Neuronal stem cell (in vitro differentiated cells): ENCODE measurements around the gene HIF1A.
"Not testable (repeated sequence)": the region's sequence is repeated elsewhere in the genome, so short reads cannot be mapped to it uniquely, and the experiment has no call there.

Source experiments
- DNase-seq: peaks from one replicate; pipeline ENCODE4 v3.0.0-alpha.2; 2013; ENCODE audit warnings: low spot score
- H2AFZ ChIP-seq: one replicate; pipeline ENCODE4 v1.6.1; 2013; ENCODE audit warnings: mild to moderate bottlenecking, low read length, inconsistent platforms
- H2AK5ac ChIP-seq: 2 replicates; pipeline ENCODE4 v1.6.1; 2013; ENCODE audit warnings: low read depth, mild to moderate bottlenecking, inconsistent platforms, low read length, moderate library complexity, mixed read lengths
- H2BK120ac ChIP-seq: 2 replicates; pipeline ENCODE4 v1.6.1; 2013; ENCODE audit warnings: low read depth, mild to moderate bottlenecking, inconsistent platforms, low read length, moderate library complexity, mixed read lengths
- H2BK12ac ChIP-seq: one replicate; pipeline ENCODE4 v1.6.1; 2013; ENCODE audit warnings: low read length, inconsistent platforms
- H2BK15ac ChIP-seq: 2 replicates; pipeline ENCODE4 v1.6.1; 2013; ENCODE audit warnings: mild to moderate bottlenecking, low read length, inconsistent platforms, mixed read lengths
- H2BK5ac ChIP-seq: one replicate; pipeline ENCODE4 v1.6.1; 2013; ENCODE audit warnings: inconsistent platforms, mild to moderate bottlenecking, low read length, moderate library complexity
- H3K14ac ChIP-seq: one replicate; pipeline ENCODE4 v1.6.1; 2013; ENCODE audit warnings: low read length, inconsistent platforms
- H3K18ac ChIP-seq: 2 replicates; pipeline ENCODE4 v1.6.1; 2013; ENCODE audit warnings: low read length, inconsistent platforms
- H3K23ac ChIP-seq: 2 replicates; pipeline ENCODE4 v1.6.1; 2013; ENCODE audit warnings: low read depth, mild to moderate bottlenecking, mixed read lengths, low read length, inconsistent platforms; ENCODE audit not compliant: poor library complexity
- H3K27ac ChIP-seq: replicated peaks from 3 replicates; pipeline ENCODE4 v1.5.1; 2013; ENCODE audit warnings: low read length, inconsistent platforms
- H3K27me3 ChIP-seq, 3 experiments: 2 replicates each; pipeline ENCODE4 v1.6.1; 2013; ENCODE audit warnings: low read length in 3 of 3, mild to moderate bottlenecking in 2 of 3, inconsistent platforms in 1 of 3, low read depth in 1 of 3, mixed read lengths in 1 of 3, moderate library complexity in 1 of 3; ENCODE audit not compliant: control insufficient read depth in 3 of 3, insufficient read depth in 3 of 3
- H3K36me3 ChIP-seq, 2 donors: replicated peaks in 1 of 2; 2 replicates each; pipeline ENCODE4 v1.6.1; 2013; ENCODE audit warnings: low read length in 2 of 2; ENCODE audit not compliant: control insufficient read depth in 2 of 2, insufficient read depth in 2 of 2
- H3K4ac ChIP-seq: 2 replicates; pipeline ENCODE4 v1.6.1; 2013; ENCODE audit warnings: inconsistent platforms, mild to moderate bottlenecking, low read length, moderate library complexity
- H3K4me1 ChIP-seq, 2 donors: 1 replicate in 1 of 2; 2 replicates in 1 of 2; pipeline ENCODE4 v1.6.1; 2013; ENCODE audit warnings: low read length in 2 of 2, low read depth in 1 of 2; ENCODE audit not compliant: control insufficient read depth in 2 of 2, insufficient read depth in 1 of 2
- H3K4me2 ChIP-seq: one replicate; pipeline ENCODE4 v1.6.1; 2013; ENCODE audit warnings: mild to moderate bottlenecking, low read length, inconsistent platforms; ENCODE audit not compliant: insufficient read depth, poor library complexity, severe bottlenecking
- H3K4me3 ChIP-seq, 2 donors: 2 replicates each; pipeline ENCODE4 v1.5.1; 2013; ENCODE audit warnings: low read length in 2 of 2, mild to moderate bottlenecking in 2 of 2, inconsistent platforms in 1 of 2, moderate library complexity in 1 of 2
- H3K79me1 ChIP-seq: one replicate; pipeline ENCODE4 v1.6.1; 2013; ENCODE audit warnings: low read depth, mild to moderate bottlenecking, inconsistent platforms, low read length, moderate library complexity
- H3K9ac ChIP-seq: one replicate; pipeline ENCODE4 v1.6.1; 2013; ENCODE audit warnings: mild to moderate bottlenecking, low read depth, low read length, inconsistent platforms; ENCODE audit not compliant: poor library complexity
- H3K9me3 ChIP-seq, 2 donors: replicated peaks in 1 of 2; 2 replicates each; pipeline versions ENCODE3 to v1.6.1; 2013; ENCODE audit warnings: low read length in 2 of 2, mild to moderate bottlenecking in 2 of 2, inconsistent platforms in 1 of 2, low read depth in 1 of 2, mixed read lengths in 1 of 2, moderate library complexity in 1 of 2; ENCODE audit not compliant: control insufficient read depth in 2 of 2, insufficient read depth in 1 of 2
- H4K8ac ChIP-seq: one replicate; pipeline ENCODE4 v1.6.1; 2013; ENCODE audit warnings: low read depth, mild to moderate bottlenecking, inconsistent platforms, low read length, moderate library complexity
- H4K91ac ChIP-seq: one replicate; pipeline ENCODE4 v1.6.1; 2013; ENCODE audit warnings: low read length, low read depth, mild to moderate bottlenecking, inconsistent platforms; ENCODE audit not compliant: poor library complexity
- WGBS, 2 donors: extraction: QIAGEN DNeasy Blood & Tissue Kit; methylation state at CpG; one replicate each; pipeline ENCODE4 v1.1.7; 2013; ENCODE audit warnings: missing lambda C conversion rate in 2 of 2, mixed read lengths in 1 of 2; ENCODE audit not compliant: insufficient read length in 2 of 2, insufficient replicate concordance in 1 of 2; ENCODE audit errors: extremely low coverage in 2 of 2; 5-methylcytosine and 5-hydroxymethylcytosine counted together

The HIF1A gene

DNA sequence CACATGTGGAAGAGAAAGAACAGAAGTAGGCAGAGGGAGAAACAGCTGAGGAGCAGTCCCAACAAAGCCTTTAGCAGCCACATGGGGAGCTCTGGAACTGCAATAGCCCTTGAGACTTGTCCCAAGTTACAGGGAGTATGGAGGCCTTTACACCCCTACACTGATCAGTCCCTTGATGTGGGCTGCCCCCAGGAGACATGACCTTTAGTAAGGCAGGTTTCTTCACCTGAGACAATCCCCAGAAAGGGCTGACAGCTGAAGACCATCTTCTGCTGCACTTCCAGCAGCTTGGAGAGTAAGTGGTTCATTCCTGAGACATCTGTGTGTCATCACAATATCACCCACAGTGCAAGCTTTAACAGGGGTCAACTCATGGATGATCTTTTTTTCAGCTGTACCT is 58.3 kb downstream of the HIF1A start:
- Histone ChIP-seq H3K18ac (no peak overlapping the region), H2AK5ac (no peak overlapping the region), H3K4me3 (no peak overlapping the region), H3K23ac (no peak overlapping the region), H2BK15ac (no peak overlapping the region), H3K36me3 (peaks cover 0 to 35% of the 10 kb centered on the region in 2 donors), H3K4me1 (no peaks in the 10 kb centered on the region), H3K4ac (no peak overlapping the region), H2BK5ac (no peak overlapping the region), H4K8ac (no peak overlapping the region), H2AFZ (no peak overlapping the region), H2BK120ac (no peak overlapping the region), H3K27ac (no peak overlapping the region), H3K27me3 (no peaks in the 10 kb centered on the region), H4K91ac (no peak overlapping the region), H3K9ac (no peak overlapping the region), H3K9me3 (peaks cover 0 to 2% of the 10 kb centered on the region in 2 donors), H3K79me1 (peaks cover 3% of the 10 kb centered on the region), H3K14ac (no peak overlapping the region), H3K4me2 (no peak overlapping the region), H2BK12ac (no peak overlapping the region)
- no peak for DNase-seq

- no CpG with 5 or more reads among the region's 5 CpGs for WGBS, 2 donors
- Histone ChIP-seq H3K4ac (no peak overlapping the region), H3K79me1 (peaks cover 3% of the 10 kb centered on the region), H2AFZ (no peak overlapping the region), H3K23ac (no peak overlapping the region), H2AK5ac (no peak overlapping the region), H2BK12ac (no peak overlapping the region), H3K36me3 (peaks cover 0 to 24% of the 10 kb centered on the region in 2 donors), H4K91ac (no peak overlapping the region), H2BK5ac (no peak overlapping the region), H3K4me2 (no peak overlapping the region), H3K27me3 (no peaks in the 10 kb centered on the region), H2BK15ac (no peak overlapping the region), H3K9me3 (peaks cover 0 to 2% of the 10 kb centered on the region in 2 donors), H3K4me1 (no peaks in the 10 kb centered on the region), H3K27ac (no peak overlapping the region), H3K14ac (no peak overlapping the region), H4K8ac (no peak overlapping the region), H3K9ac (no peak overlapping the region), H2BK120ac (no peak overlapping the region), H3K4me3 (no peak overlapping the region), H3K18ac (no peak overlapping the region)
- no peak for DNase-seq
Observed at GRCh38 chr14:61754627-61755381, 59.5 kb downstream of the HIF1A start.

- H3K9me3 ChIP-seq, H3K4me3 ChIP-seq, H2BK15ac ChIP-seq, H2BK12ac ChIP-seq, H3K23ac ChIP-seq, H3K4ac ChIP-seq, H2BK120ac ChIP-seq, H3K27ac ChIP-seq, H2AFZ ChIP-seq, H3K79me1 ChIP-seq, H2AK5ac ChIP-seq, H4K8ac ChIP-seq, H2BK5ac ChIP-seq, H3K18ac ChIP-seq, H3K4me1 ChIP-seq, H3K4me2 ChIP-seq, H3K27me3 ChIP-seq, DNase-seq, H3K9ac ChIP-seq, H4K91ac ChIP-seq, H3K14ac ChIP-seq: not testable (repeated sequence)
- peaks cover 0 to 19% of the 10 kb centered on the region in 2 donors for H3K36me3 ChIP-seq
Observed at GRCh38 chr14:61755382-61755742, 60.0 kb downstream of the HIF1A start.

DNA sequence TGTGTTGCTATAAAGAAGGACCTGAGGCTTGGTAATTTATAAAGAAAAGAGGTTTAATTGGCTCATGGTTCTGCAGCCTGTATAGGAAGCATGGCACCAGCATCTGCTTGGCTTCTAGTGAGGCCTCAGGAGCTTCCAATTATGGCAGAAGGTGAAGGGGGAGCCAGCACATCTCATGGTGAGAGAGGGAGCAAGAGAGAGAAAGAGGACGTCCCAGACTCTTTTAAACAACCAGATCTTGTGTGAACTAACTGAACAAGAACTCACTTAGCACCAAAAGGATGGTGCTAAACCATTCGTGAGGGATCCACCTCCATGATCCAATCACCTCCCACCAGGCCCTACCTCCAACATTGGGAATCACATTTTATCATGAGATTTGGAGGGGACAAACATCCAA is 60.8 kb downstream of the HIF1A start:
- Histone ChIP-seq H2AFZ (no peak overlapping the region), H3K9me3 (peaks cover 0 to 5% of the 10 kb centered on the region in 2 donors), H3K4me3 (no peak overlapping the region), H3K36me3 (peaks cover 0 to 13% of the 10 kb centered on the region in 2 donors), H4K91ac (no peak overlapping the region), H3K4ac (no peak overlapping the region), H3K4me1 (no peaks in the 10 kb centered on the region), H3K18ac (no peak overlapping the region), H4K8ac (no peak overlapping the region), H3K9ac (no peak overlapping the region), H2BK120ac (no peak overlapping the region), H2BK5ac (no peak overlapping the region), H3K27ac (no peak overlapping the region), H3K23ac (no peak overlapping the region), H3K79me1 (peaks cover 1% of the 10 kb centered on the region), H2BK15ac (no peak overlapping the region), H2AK5ac (no peak overlapping the region), H2BK12ac (no peak overlapping the region), H3K14ac (no peak overlapping the region), H3K4me2 (no peak overlapping the region), H3K27me3 (no peaks in the 10 kb centered on the region)
- no peak for DNase-seq
- whole genome bisulfite sequencing, 2 donors = no CpG with 5 or more reads among the region's 2 CpGs
